HG03571 (cell line): ENCODE data around the gene IDS.
"Not testable (repeated sequence)": the region's sequence is repeated elsewhere in the genome, so short reads cannot be mapped to it uniquely, and the experiment has no call there.

Experiments
- ATAC-seq: cut with Tn5 transposase; IDR thresholded peaks from one replicate; pipeline ENCODE4 v1.9.1; 2021; ENCODE audit not compliant: unreplicated experiment

Gene IDS

DNA sequence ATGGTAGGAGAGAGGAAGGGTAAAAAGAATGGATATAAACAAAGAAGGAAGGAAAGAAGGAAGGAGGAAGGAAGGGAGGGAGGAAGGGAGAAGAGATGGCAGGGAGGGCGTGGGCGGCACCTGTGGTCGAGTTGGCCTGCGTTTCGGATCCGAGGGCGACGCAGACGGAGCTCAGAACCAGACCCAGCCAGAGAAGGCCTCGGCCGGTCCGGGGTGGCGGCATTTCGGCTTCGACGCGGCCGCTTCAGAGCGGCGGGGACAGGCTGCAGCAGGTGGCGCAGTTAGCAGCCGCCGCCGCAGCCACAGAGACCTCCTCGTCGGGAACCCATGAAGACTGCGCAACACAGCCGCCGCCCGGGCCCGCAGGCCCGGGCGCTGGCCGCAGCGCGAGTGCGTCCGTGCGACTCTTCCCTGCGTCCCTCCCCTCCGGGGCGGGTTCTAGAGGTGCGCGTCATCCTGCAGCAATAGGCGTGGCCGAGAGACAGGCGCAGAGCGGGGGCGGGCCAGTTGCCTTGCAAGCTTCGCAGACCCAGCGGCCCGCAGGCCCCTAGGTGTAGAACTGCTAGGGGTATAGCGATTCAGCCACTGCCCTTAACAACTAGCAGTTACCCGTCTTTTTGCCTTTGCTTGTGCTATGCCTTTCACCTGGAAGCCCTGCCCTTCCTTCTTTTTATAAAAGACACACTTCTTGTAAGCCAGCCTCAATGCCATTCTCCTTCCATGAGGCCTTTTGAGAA, at the start of gene IDS:
Gene IDS (minus strand): TSS at position 392 of the 737 bp plus-strand sequence. CDS start 169 bp downstream, at position 223.
- peak; percentile 81 for ATAC-seq

- ATAC-seq: not testable (repeated sequence)
Measured at GRCh38 chrX:149551939-149552248, 46.8 kb upstream of the IDS start.

DNA sequence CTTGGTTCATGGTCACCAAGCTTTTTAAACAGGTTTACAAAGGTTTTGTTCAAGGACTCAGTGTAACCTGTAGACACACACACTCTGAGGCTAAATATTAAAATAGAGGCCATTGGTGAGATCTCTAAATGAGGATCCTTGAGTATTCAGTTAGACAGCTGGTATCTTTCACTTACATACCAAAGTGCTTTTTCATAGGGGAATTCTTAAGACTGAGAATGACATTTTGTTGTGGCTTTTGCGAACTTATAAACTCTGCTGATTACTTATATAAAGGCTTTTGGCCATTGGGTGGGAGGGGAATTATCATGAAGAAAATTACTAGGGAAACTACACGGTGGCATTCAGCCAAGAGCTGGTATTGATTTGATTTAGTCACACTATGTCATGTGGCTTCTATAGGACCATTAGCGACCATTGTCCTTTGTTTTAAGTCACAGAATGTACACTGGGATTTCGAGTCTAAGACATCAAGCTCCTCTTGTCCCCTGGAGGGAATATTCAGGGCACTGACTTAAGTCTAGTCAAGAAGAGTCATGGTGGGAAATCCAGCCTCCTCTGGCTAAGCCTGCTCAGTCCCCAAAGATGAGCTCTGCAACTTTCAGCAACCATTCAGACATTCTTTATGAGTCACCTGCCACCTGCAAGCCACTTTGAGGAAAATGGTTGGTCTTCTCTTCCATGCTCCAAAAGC, 46.3 kb upstream of the IDS start:
- ATAC-seq: not testable (repeated sequence)

DNA sequence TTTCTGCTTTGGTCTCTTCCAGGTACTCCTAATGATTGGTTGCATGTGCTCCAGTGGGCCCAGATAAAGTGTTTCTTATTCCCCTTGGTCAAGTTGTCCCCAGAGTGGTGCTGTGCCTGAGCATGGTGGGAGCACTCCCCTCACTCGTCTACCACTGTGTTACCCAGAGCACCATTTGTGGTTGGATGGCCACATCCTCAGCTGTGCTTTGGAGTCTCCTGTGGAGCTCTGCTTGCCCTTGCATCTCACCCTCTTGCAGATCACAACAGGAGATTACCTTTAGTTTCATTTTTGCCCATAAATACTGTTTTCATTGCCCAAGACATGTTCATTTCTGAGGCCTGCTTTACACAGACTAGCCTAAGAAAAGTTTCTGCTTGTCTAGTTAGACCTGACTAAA, 45.3 kb upstream of the IDS start:
- not testable (repeated sequence) for ATAC-seq

GRCh38 chrX:149549701-149550100, 44.6 kb upstream of the IDS start, which contains the start of gene HSFX3:
Gene HSFX3, minus strand, starts transcription at chrX:149549924. Its CDS starts 72 bp downstream, at chrX:149549852.
- not testable (repeated sequence) for ATAC-seq

GRCh38 chrX:149547782-149548181, 42.7 kb upstream of the IDS start:
- not testable (repeated sequence) for ATAC-seq

DNA sequence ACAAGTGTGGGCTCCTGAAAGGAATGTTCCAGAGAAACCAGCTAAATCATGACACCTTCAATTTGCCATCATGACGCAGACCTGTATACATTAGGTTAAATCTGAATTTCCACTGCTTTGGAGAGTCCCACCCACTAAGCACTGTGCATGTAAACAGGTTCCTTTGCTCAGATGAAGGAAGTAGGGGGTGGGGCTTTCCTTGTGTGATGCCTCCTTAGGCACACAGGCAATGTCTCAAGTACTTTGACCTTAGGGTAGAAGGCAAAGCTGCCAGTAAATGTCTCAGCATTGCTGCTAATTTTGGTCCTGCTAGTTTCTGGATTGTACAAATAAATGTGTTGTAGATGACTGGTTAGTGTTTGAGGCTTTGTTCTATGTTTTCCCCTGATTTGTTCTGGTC, 41.9 kb upstream of the IDS start:
- not testable (repeated sequence) for ATAC-seq

DNA sequence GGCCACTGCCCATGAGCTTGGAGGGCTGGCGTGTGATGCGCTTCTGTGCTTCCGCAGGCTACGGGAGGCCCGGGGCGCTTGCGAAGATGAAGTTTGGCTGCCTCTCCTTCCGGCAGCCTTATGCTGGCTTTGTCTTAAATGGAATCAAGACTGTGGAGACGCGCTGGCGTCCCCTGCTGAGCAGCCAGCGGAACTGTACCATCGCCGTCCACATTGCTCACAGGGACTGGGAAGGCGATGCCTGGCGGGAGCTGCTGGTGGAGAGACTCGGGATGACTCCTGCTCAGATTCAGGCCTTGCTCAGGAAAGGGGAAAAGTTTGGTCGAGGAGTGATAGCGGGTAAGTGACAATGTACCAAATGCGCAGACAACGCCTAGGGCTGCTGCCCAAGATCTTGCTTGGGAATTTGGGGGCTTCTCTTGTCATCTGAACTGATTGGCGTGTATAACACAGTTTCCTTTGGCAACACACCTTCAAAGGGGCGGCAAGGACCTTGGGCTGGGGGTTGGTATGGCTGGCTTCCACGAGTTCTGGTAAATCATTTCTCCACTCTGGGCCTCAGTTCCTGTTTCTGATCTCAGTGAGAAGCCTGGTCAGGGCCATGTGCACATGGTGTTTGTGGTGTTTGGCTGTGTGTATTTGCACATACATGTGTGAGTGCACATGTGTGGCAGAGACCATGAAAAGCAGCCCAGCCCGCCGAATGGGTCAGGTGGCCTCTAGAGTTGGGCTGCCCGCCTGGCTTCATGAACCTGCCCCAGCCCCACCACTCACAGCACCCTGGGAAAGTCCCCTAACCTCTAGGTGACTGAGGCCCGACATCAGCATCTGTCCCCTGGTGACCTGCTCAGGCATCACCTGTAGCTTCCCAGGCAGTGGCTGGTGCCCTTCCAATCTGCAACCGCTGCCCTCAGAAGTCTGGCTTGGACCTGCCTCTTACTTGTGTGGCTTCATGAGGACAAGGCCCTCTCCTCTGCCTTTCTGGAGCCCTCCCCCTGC, 40.7 kb upstream of the IDS start:
- peak; percentile 70 for ATAC-seq

- no peak for ATAC-seq
Measured at GRCh38 chrX:149541521-149542047, 36.5 kb upstream of the IDS start.

DNA sequence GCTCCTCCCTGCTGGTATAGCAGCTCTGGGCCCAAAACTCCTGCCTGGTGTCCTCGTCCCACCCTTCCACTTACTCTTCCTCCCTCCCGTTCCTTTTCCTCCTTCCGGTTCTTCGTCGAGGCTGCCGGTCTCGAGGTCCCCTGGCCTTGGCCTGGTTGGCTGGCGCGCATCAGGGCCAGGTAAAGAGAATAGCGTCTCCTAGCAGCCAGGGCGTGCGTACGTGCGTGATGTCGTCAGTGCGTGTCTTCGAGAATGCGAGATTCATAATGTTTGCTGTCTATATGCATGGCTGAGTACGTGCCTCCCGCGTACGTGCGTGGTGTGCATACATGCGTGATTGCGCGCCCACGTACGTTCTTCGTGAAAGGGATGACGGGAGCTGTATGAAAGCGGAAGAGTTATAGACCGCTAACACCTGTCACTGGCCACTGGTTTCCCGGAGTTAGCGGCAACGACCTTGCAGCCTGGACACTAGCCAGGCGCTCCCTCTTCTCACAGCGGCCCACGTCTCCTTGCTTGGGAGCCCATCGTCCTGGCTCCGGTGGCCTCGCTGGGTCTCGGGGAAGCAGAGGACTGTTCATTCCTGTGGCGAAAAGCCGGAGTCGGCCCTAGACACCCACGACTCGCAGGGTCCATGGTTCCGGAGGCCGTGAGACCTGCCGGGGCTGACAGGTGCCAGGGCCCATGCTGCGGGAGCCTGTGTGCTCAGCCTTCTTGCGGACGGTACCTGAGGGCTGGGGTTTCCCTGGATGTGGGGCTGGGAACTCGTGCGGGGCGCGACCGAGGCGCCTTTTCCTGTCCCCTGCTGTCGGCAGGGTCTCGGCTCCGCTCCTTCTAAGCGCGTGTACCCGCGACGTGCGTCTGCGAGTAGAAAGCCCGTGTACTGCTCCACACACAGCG, 35.8 kb upstream of the IDS start, which contains the start of gene EOLA1:
Gene EOLA1 (plus strand): TSS at position 392 of the 900 bp plus-strand sequence. CDS start 4,619 bp downstream, outside the sequence.
- peak; percentile 74 for ATAC-seq

GRCh38 chrX:149540131-149540620, 35.1 kb upstream of the IDS start:
- ATAC-seq: no peak

- peak; percentile 46 for ATAC-seq
Measured at GRCh38 chrX:149539283-149540130, 34.4 kb upstream of the IDS start.

- not testable (repeated sequence) for ATAC-seq
Measured at GRCh38 chrX:149537474-149537873, 32.4 kb upstream of the IDS start.

- not testable (repeated sequence) for ATAC-seq
Measured at GRCh38 chrX:149534926-149535602, 30.0 kb upstream of the IDS start.

DNA sequence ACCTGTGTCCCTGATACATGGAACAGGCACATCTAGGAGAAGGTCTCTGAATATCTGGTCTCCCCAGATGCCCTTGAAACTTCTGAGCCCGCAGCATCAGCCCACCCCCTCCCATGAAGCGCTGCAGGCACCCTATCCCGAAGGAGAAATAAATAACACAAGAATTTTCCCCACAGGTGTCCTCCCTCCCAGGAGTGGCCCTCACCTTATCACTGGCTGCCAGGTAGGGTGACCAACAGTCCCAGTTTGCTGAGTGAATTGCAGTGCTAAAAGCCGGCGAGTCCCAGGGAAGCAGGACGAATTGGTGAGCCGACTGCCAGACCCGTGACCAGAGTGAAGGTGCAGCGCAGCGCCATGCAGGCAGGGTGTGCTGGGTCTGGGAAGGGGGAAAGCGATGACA, 28.9 kb upstream of the IDS start:
- ATAC-seq: not testable (repeated sequence)

DNA sequence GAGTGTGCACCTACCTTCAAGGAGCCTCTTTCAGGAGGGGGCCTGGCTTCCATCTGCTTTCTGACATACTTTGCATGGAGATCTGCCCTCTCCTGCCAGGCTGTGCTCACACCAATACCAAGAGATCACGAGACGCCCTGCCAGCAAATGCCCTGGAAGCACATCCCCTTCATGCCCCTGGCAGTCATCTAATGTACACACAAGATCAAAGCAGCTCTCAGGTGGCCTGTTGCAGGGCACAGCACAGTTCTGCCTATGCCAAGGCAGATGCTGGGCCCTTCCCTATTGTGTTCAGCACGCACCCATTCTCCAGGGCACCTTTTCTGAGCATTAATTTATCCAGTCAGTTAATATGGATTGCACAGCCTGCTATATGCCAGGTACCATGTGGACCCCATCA, 27.8 kb upstream of the IDS start:
- not testable (repeated sequence) for ATAC-seq

- peak; percentile 60 for ATAC-seq
Measured at GRCh38 chrX:149531599-149531998, 26.5 kb upstream of the IDS start.

DNA sequence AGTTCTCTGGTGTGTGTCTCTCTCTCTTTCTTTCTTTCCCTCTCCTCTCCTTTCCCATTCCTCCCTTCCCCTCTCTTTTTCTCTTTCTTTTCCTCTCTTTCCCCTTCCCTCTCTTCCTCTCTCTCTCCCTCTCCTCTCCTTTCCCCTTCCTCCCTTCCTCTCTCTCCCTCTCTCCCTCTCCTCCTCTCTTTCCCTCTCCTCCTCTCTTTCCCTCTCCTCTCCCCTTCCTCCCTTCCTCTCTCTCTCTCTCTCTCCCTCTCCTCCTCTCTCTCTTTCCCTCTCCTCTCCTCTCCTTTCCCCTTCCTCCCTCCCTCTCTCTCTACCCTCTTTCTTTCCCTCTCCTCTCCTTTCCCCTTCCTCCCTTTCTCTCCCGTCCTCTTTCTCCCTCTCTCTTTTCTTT, 23.3 kb upstream of the IDS start:
- ATAC-seq: no peak
